Endothelial cell of umbilical vein (primary cell): ENCODE results near the gene NKX1-1.

Source experiments
- EZH2 ChIP-seq: IDR thresholded peaks from 2 replicates; pipeline ENCODE4 v1.6.1; 2012; ENCODE audit warnings: borderline replicate concordance, low read depth, mild to moderate bottlenecking, moderate library complexity, low read length, inconsistent platforms; ENCODE audit not compliant: severe bottlenecking
- MAX ChIP-seq: IDR thresholded peaks from 2 replicates; pipeline ENCODE4 v1.6.1; 2011; ENCODE audit not compliant: insufficient read depth, insufficient read length
- POLR2A ChIP-seq: IDR thresholded peaks from 2 replicates; pipeline ENCODE4 v1.6.1; 2012; ENCODE audit warnings: low read depth, mild to moderate bottlenecking, control low read depth, low read length
- POLR2AphosphoS5 ChIP-seq: IDR thresholded peaks from 2 replicates; pipeline ENCODE4 v1.6.1; 2012; ENCODE audit warnings: low read depth, mild to moderate bottlenecking, control low read depth, low read length, moderate library complexity; ENCODE audit not compliant: insufficient read depth
- TF ChIP-seq, protein P1 (sequence below), 2 donors: IDR thresholded peaks; 1 replicate in 1 of 2; 2 replicates in 1 of 2; pipeline ENCODE4 v1.5.1; 2011; ENCODE audit warnings: low read length in 2 of 2, mild to moderate bottlenecking in 2 of 2, moderate library complexity in 2 of 2, control low read depth in 1 of 2, inconsistent platforms in 1 of 2, low read depth in 1 of 2; ENCODE audit not compliant: insufficient read depth in 1 of 2; ENCODE audit errors: extremely low read depth in 1 of 2

DNA sequence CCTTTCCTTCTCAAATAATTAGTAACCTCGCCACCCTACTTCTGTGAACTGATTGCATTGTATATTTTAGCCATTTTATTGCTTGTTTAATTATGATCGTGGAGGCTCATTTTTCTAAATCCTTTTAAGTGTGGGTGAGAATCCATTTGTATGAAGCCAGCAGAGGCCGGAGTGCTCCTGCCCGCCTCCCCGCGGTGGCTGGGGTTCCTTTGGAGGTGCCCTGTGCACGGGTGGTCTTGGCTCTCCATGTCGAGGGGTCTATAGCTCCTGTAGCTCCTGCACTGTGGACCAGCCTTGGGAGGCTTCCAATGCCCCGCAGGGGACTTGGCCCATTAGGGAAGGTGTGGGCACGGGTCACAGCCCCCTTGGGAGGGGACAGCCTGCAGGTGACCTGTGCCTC, 44.2 kb downstream of the NKX1-1 start:
- TF ChIP-seq POLR2AphosphoS5 = no peak
- no peak for TF ChIP-seq MAX
- TF ChIP-seq, protein P1, sequence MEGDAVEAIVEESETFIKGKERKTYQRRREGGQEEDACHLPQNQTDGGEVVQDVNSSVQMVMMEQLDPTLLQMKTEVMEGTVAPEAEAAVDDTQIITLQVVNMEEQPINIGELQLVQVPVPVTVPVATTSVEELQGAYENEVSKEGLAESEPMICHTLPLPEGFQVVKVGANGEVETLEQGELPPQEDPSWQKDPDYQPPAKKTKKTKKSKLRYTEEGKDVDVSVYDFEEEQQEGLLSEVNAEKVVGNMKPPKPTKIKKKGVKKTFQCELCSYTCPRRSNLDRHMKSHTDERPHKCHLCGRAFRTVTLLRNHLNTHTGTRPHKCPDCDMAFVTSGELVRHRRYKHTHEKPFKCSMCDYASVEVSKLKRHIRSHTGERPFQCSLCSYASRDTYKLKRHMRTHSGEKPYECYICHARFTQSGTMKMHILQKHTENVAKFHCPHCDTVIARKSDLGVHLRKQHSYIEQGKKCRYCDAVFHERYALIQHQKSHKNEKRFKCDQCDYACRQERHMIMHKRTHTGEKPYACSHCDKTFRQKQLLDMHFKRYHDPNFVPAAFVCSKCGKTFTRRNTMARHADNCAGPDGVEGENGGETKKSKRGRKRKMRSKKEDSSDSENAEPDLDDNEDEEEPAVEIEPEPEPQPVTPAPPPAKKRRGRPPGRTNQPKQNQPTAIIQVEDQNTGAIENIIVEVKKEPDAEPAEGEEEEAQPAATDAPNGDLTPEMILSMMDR (IDR thresholded peaks at IDR 0.05; ENCODE audit: extremely low read depth in 1 of 2, insufficient read depth in 1 of 2, low read depth in 1 of 2, low read length in 2 of 2) = no peak
- TF ChIP-seq EZH2 = no peak
- no peak for TF ChIP-seq POLR2A
